Natural killer cell (primary cell): ENCODE results near the gene LIN7A. TPM values are rescaled to one million over a fixed set of nuclear protein-coding genes. Genes with fewer than 3 reads are reported as not detected.

ENCODE experiments used
- ATAC-seq, 3 donors: fragments of 150-1000 bp in 2 of 3; fragments of 200-7000 bp in 1 of 3; cut with Tn5 transposase; 1 replicate in 1 of 3; 2 replicates in 2 of 3; pipeline ENCODE4 v1.10.0; 2021; ENCODE audit warnings: mild to moderate bottlenecking in 2 of 3, moderate library complexity in 2 of 3
- DNase-seq, 2 donors: peaks; one replicate each; pipeline versions ENCODE4 v3.0.0 to v3.0.0-alpha.2; 2013 to 2021; ENCODE audit warnings: mixed read lengths in 1 of 2
- H3K27ac ChIP-seq: one replicate; pipeline ENCODE4 v1.5.1; 2013; ENCODE audit warnings: mild to moderate bottlenecking, low read length
- H3K27me3 ChIP-seq: one replicate; pipeline ENCODE4 v1.6.1; 2013; ENCODE audit warnings: low read length; ENCODE audit not compliant: control insufficient read depth, insufficient read depth
- H3K36me3 ChIP-seq: one replicate; pipeline ENCODE4 v1.6.1; 2013; ENCODE audit warnings: low read length; ENCODE audit not compliant: control insufficient read depth, insufficient read depth
- H3K4me1 ChIP-seq: one replicate; pipeline ENCODE4 v1.6.1; 2013; ENCODE audit warnings: low read length; ENCODE audit not compliant: control insufficient read depth, insufficient read depth
- H3K4me3 ChIP-seq: one replicate; pipeline ENCODE4 v1.5.1; 2013; ENCODE audit warnings: low read length
- H3K9me3 ChIP-seq: one replicate; pipeline ENCODE4 v1.6.1; 2013; ENCODE audit warnings: low read length; ENCODE audit not compliant: control insufficient read depth, insufficient read depth
- H3K27ac Mint-ChIP-seq, 2 donors: one replicate each; pipeline ENCODE4 v1.8.0; 2022; ENCODE audit warnings: mild to moderate bottlenecking in 2 of 2, mixed read lengths in 2 of 2, moderate library complexity in 1 of 2
- H3K27me3 Mint-ChIP-seq, 2 donors: one replicate each; pipeline ENCODE4 v1.8.0; 2022; ENCODE audit warnings: low read depth in 2 of 2, mixed read lengths in 2 of 2
- H3K36me3 Mint-ChIP-seq: one replicate; pipeline ENCODE4 v1.8.0; 2022; ENCODE audit warnings: mixed read lengths
- H3K4me1 Mint-ChIP-seq, 2 donors: one replicate each; pipeline ENCODE4 v1.8.0; 2022; ENCODE audit warnings: mixed read lengths in 2 of 2
- H3K4me3 Mint-ChIP-seq: one replicate; pipeline ENCODE4 v1.8.0; 2022; ENCODE audit warnings: mild to moderate bottlenecking, moderate library complexity, mixed read lengths
- H3K9me3 Mint-ChIP-seq, 2 donors: one replicate each; pipeline ENCODE4 v1.8.0; 2022; ENCODE audit warnings: mixed read lengths in 2 of 2
- CTCF ChIP-seq: fragments of 200-600 bp; IDR thresholded peaks from one replicate; pipeline ENCODE4 v1.8.0; 2022; ENCODE audit warnings: antibody characterized with exemption
- WGBS: methylation state at CpG from one replicate; pipeline ENCODE4 v1.1.7; 2013; ENCODE audit warnings: missing lambda C conversion rate; ENCODE audit not compliant: insufficient coverage; 5-methylcytosine and 5-hydroxymethylcytosine counted together
- intact Hi-C: fragments of 100-400 bp; cut with micrococcal nuclease; formaldehyde crosslinking; loops from one replicate; pipeline ENCODE4 v1.14.2; 2022
- total RNA-seq, 4 donors: library from RNA; stranded (reverse); fragments of 120-200 nt in 1 of 4; gene quantifications; one replicate each; pipeline versions ENCODE4 v1.2.3 to v1.2.4, GENCODE V29; 2013 to 2022

The LIN7A gene
- total RNA-seq, 3 donors from 2014 or later (not counting 1 experiment from before 2014, with no cell fraction given), result 0.12 to 14.9 (median 0.27) TPM

DNA sequence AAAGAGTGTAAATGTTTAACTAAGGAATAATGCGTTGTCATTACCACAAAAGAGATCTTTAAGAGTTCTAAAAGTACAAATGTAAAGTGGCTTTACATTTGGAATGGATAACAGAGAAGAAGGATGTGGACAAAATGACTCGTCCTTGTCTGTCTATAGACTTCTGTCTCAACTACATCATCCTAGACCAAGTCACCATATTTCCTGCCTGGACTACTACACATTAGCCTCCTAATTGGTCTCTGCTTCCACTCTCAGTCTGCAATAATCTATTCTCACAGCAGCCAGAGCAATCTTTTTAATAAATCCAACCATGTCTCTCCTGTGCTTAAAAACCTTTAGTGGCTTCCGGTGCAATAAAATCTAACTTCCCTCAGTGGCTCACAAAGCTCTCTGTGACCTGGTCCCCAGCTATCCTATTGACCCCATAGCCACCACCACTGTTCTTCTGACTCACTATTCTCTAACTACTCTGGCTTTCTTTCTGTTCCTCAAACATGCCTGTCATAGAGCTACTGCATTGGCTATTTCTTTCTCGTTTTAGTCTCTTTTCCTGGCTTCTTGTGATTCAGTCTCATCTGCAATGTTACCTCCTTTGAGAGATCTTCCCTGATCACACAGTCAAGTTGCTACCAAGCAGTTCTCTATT lies 130.0 kb downstream of the LIN7A start:
- no peak for TF ChIP-seq CTCF
- no peaks in the 10 kb centered on the region for H3K36me3 Mint-ChIP-seq
- H3K4me3 Mint-ChIP-seq, result no peak overlapping the region
- no peaks in the 10 kb centered on the region for H3K27me3 Mint-ChIP-seq
- Histone ChIP-seq H3K36me3 (no peaks in the 10 kb centered on the region), H3K4me1 (no peaks in the 10 kb centered on the region), H3K9me3 (no peaks in the 10 kb centered on the region), H3K27me3 (no peaks in the 10 kb centered on the region), H3K4me3 (no peak overlapping the region), H3K27ac (no peak overlapping the region)
- no peak overlapping the region for H3K27ac Mint-ChIP-seq
- H3K9me3 Mint-ChIP-seq, result peaks cover 4 to 5% of the 10 kb centered on the region in 2 donors
- no peak for ATAC-seq
- DNase-seq, result no peak
- intact Hi-C loops, result no loop called here
- 76% methylated on average over 4 of the region's 4 CpGs for WGBS
- no peaks in the 10 kb centered on the region for H3K4me1 Mint-ChIP-seq

DNA sequence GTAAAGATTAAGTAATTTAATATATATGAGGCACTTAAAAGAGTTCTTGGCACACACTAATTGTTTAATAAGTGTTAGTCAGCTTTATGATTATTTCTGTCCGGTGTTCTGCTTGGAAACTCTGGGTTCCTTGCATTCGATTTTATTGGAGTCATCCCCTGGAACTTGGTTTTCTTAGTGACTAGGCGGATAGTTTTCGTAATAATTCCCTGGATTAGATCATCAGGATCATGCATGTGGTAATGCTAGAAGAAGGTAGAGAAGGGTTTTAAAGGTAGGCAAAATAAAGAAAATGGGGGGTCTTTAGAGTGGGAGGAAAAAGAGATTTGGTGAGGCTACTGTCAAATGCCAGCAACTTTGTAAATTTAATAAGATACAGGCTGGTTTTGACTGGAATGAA lies 132.6 kb downstream of the LIN7A start:
- Histone ChIP-seq H3K27ac (no peak overlapping the region), H3K4me3 (no peak overlapping the region), H3K36me3 (no peaks in the 10 kb centered on the region), H3K4me1 (no peaks in the 10 kb centered on the region), H3K27me3 (no peaks in the 10 kb centered on the region), H3K9me3 (no peaks in the 10 kb centered on the region)
- no peak for DNase-seq
- WGBS, result 81% methylated on average over 4 of the region's 4 CpGs
- Mint-ChIP-seq H3K9me3 (peaks cover 5 to 7% of the 10 kb centered on the region in 2 donors), H3K4me1 (no peaks in the 10 kb centered on the region), H3K27ac (no peak overlapping the region), H3K27me3 (no peaks in the 10 kb centered on the region), H3K36me3 (no peaks in the 10 kb centered on the region), H3K4me3 (no peak overlapping the region)
- intact Hi-C loops, result no loop called here
- no peak for TF ChIP-seq CTCF
- no peak for ATAC-seq

DNA sequence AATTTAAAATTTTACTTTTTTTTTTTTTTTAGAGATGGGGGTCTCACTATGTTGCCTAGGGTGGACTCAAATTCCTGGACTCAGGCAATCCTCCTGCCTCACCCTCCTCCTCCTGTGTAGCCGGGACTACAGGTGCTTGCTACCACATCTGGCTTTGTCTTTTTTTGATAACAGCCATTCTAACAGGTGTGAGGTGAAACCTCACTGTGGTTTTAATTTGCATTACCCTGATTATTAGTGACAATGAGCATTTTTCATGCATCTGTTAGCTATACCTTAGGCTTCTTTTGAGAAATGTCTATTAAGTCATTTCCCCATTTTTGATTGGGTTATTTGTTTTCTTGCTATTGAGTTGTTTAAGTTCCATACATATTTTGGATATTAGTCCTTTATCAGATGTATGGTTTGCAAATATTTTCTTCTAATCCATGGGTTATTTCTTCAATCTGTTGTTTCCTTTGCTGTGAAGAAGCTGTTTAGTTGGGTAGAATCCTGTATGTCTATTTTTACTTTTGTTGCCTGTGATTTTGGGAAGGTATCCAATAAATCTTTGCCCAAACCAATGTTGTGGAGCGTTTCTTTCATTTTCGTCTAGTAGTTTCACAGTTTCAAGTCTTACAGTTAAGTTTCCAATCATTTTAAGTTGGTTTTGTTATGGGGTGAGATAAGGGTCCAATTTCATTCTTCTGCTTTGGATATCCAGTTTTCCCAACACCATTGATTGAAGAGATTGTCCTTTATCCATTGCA lies 134.9 kb downstream of the LIN7A start:
- H3K36me3 ChIP-seq, result no peaks in the 10 kb centered on the region
- ATAC-seq, result no peak

More for the DNA sequence above, 134.9 kb downstream of the LIN7A start:
- H3K4me1 Mint-ChIP-seq, result no peaks in the 10 kb centered on the region
- 72% methylated on average over 3 of the region's 3 CpGs for WGBS
- Histone ChIP-seq H3K27me3 (no peaks in the 10 kb centered on the region), H3K9me3 (no peaks in the 10 kb centered on the region), H3K4me3 (no peak overlapping the region), H3K27ac (no peak overlapping the region), H3K4me1 (no peaks in the 10 kb centered on the region)
- DNase-seq, result no peak
- H3K9me3 Mint-ChIP-seq, result peaks cover 7% of the 10 kb centered on the region in 2 donors
- intact Hi-C loops, result no loop called here
- no peaks in the 10 kb centered on the region for H3K36me3 Mint-ChIP-seq
- H3K27ac Mint-ChIP-seq, result no peak overlapping the region
- no peaks in the 10 kb centered on the region for H3K27me3 Mint-ChIP-seq
- no peak overlapping the region for H3K4me3 Mint-ChIP-seq
- TF ChIP-seq CTCF, result no peak
